ENCODE data around the gene PLPPR2.
"Not testable (repeated sequence)": the region's sequence is repeated elsewhere in the genome, so short reads cannot be mapped to it uniquely, and the experiment has no call there.

Gene PLPPR2

DNA sequence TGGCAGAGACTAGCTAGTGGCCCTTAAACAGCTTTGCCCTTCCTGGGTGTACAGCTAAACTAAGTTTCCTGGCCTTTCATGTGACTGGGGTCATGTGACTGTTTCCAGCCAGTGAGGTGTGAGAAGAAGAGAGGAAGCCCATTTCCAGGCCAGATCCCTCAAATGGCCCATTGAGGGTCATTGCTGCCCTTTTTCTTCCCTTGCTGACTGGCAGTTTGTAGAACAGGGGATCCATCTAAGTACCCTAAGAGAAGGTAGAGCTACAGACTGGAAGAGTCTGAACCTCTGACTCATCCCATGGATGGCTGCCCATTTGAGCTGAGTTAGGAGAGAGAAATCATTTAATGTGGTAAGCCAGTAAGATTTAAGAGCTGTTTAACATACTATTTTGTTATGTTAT is 22.0 kb downstream of the PLPPR2 start:
- H3K79me2 ChIP-seq (ENCODE audit: control insufficient read depth, insufficient read depth, low read length, poor library complexity), result peaks cover 5% of the 10 kb centered on the region
- no peak overlapping the region for H3K4ac ChIP-seq (ENCODE audit: low read depth, low read length)
- H2BK120ac ChIP-seq (ENCODE audit: insufficient read depth, low read length, poor library complexity), result no peak overlapping the region
- H3K9me3 ChIP-seq (ENCODE audit: insufficient read depth, low read depth, low read length), result peaks cover 2% of the 10 kb centered on the region
- peak overlapping the region; percentile 2 for H4K8ac ChIP-seq (ENCODE audit: low read depth, low read length)
- H4K91ac ChIP-seq (ENCODE audit: low read depth, low read length), result no peak overlapping the region
- H2BK5ac ChIP-seq (ENCODE audit: low read depth, low read length, poor library complexity), result no peak overlapping the region
- peaks cover 16 to 19% of the 10 kb centered on the region in 2 experiments for H3K4me1 ChIP-seq (ENCODE audit: control insufficient read depth in 1 of 2, insufficient read depth in 2 of 2, low read length in 2 of 2)
- no peak overlapping the region for H3K14ac ChIP-seq (ENCODE audit: low read length)
- DNase-seq, result peak in 1 of 2 donors; percentile 33
- H4K12ac ChIP-seq (ENCODE audit: low read depth, low read length), result no peak overlapping the region
- no peak overlapping the region for H3K9ac ChIP-seq (ENCODE audit: low read length)
- no peak overlapping the region for H2BK12ac ChIP-seq (ENCODE audit: low read length)
- no peaks in the 10 kb centered on the region for H3K27me3 ChIP-seq (ENCODE audit: insufficient read depth, low read length)
- H3K36me3 ChIP-seq (ENCODE audit: control insufficient read depth in 1 of 2, insufficient read depth in 2 of 2, low read length in 2 of 2), result no peaks in the 10 kb centered on the region
- H2AK5ac ChIP-seq (ENCODE audit: low read length), result no peak overlapping the region
- H3K4me2 ChIP-seq (ENCODE audit: low read length), result no peak overlapping the region
- H3K18ac ChIP-seq (ENCODE audit: low read length), result no peak overlapping the region
- no peak overlapping the region for H2AFZ ChIP-seq (ENCODE audit: insufficient read depth, low read length, poor library complexity)
- peaks cover 7% of the 10 kb centered on the region for H3K79me1 ChIP-seq (ENCODE audit: low read length)
- no peak overlapping the region for H3K4me3 ChIP-seq (ENCODE audit: low read depth, low read length)
- no peak overlapping the region for H3K23ac ChIP-seq (ENCODE audit: low read length)
- H3K27ac ChIP-seq (ENCODE audit: low read depth, low read length), result no peak overlapping the region

DNA sequence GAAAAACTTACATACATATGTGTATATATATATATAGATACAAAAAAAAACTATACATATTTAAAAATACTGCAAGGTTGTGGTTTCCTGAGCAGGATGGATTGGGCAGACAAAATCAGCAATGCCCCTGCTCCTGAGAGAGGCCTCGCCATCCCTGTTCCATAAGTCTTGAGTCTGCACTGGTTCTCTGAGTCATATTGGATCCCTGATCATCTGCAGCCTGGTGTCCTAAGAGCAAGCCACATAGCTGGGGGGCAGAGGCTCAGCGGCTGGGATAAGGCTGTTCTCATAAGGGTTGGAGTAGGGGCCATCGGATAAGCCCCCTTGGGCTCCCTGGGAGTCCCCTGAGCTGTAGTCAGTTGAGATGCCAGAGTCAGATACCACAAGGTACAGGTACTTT is 22.5 kb downstream of the PLPPR2 start:
- Histone ChIP-seq H3K4me2 (ENCODE audit: low read length) (no peak overlapping the region), H3K36me3 (ENCODE audit: control insufficient read depth in 1 of 2, insufficient read depth in 2 of 2, low read length in 2 of 2) (no peaks in the 10 kb centered on the region), H4K12ac (ENCODE audit: low read depth, low read length) (no peak overlapping the region), H2AFZ (ENCODE audit: insufficient read depth, low read length, poor library complexity) (no peak overlapping the region), H3K18ac (ENCODE audit: low read length) (no peak overlapping the region), H3K9ac (ENCODE audit: low read length) (no peak overlapping the region), H3K9me3 (ENCODE audit: insufficient read depth, low read depth, low read length) (peaks cover 2% of the 10 kb centered on the region), H3K4me3 (ENCODE audit: low read depth, low read length) (no peak overlapping the region), H3K4me1 (ENCODE audit: control insufficient read depth in 1 of 2, insufficient read depth in 2 of 2, low read length in 2 of 2) (peaks cover 16 to 19% of the 10 kb centered on the region in 2 experiments), H2BK120ac (ENCODE audit: insufficient read depth, low read length, poor library complexity) (no peak overlapping the region), H3K27ac (ENCODE audit: low read depth, low read length) (no peak overlapping the region), H2AK5ac (ENCODE audit: low read length) (no peak overlapping the region), H3K23ac (ENCODE audit: low read length) (no peak overlapping the region), H3K79me2 (ENCODE audit: control insufficient read depth, insufficient read depth, low read length, poor library complexity) (peaks cover 5% of the 10 kb centered on the region), H3K14ac (ENCODE audit: low read length) (no peak overlapping the region), H2BK5ac (ENCODE audit: low read depth, low read length, poor library complexity) (no peak overlapping the region), H3K4ac (ENCODE audit: low read depth, low read length) (no peak overlapping the region), H4K8ac (ENCODE audit: low read depth, low read length) (no peak overlapping the region), H2BK12ac (ENCODE audit: low read length) (no peak overlapping the region), H4K91ac (ENCODE audit: low read depth, low read length) (no peak overlapping the region), H3K79me1 (ENCODE audit: low read length) (peaks cover 7% of the 10 kb centered on the region), H3K27me3 (ENCODE audit: insufficient read depth, low read length) (no peaks in the 10 kb centered on the region)
- no CpG with 5 or more reads among the region's 3 CpGs for WGBS (ENCODE audit: extremely low coverage, insufficient coverage, insufficient read length)
- no peak for DNase-seq

GRCh38 chr19:11378319-11379189 is 23.3 kb downstream of the PLPPR2 start:
- no peaks in the 10 kb centered on the region for H3K27me3 ChIP-seq (ENCODE audit: insufficient read depth, low read length)
- no peak overlapping the region for H3K4me2 ChIP-seq (ENCODE audit: low read length)
- no peak overlapping the region for H3K4me3 ChIP-seq (ENCODE audit: low read depth, low read length)
- H4K12ac ChIP-seq (ENCODE audit: low read depth, low read length), result no peak overlapping the region
- WGBS (ENCODE audit: extremely low coverage, insufficient coverage, insufficient read length), result no CpG with 5 or more reads among the region's 8 CpGs
- H2AFZ ChIP-seq (ENCODE audit: insufficient read depth, low read length, poor library complexity), result no peak overlapping the region
- H2BK120ac ChIP-seq (ENCODE audit: insufficient read depth, low read length, poor library complexity), result no peak overlapping the region
- no peak overlapping the region for H4K8ac ChIP-seq (ENCODE audit: low read depth, low read length)
- H2BK5ac ChIP-seq (ENCODE audit: low read depth, low read length, poor library complexity), result no peak overlapping the region
- peaks cover 21 to 25% of the 10 kb centered on the region in 2 experiments for H3K4me1 ChIP-seq (ENCODE audit: control insufficient read depth in 1 of 2, insufficient read depth in 2 of 2, low read length in 2 of 2)
- H3K79me2 ChIP-seq (ENCODE audit: control insufficient read depth, insufficient read depth, low read length, poor library complexity), result peaks cover 5% of the 10 kb centered on the region
- no peak overlapping the region for H3K9ac ChIP-seq (ENCODE audit: low read length)
- no peak overlapping the region for H4K91ac ChIP-seq (ENCODE audit: low read depth, low read length)
- H3K27ac ChIP-seq (ENCODE audit: low read depth, low read length), result no peak overlapping the region
- H3K18ac ChIP-seq (ENCODE audit: low read length), result no peak overlapping the region
- H3K23ac ChIP-seq (ENCODE audit: low read length), result no peak overlapping the region
- H2AK5ac ChIP-seq (ENCODE audit: low read length), result no peak overlapping the region
- no peak overlapping the region for H2BK12ac ChIP-seq (ENCODE audit: low read length)
- no peak overlapping the region for H3K4ac ChIP-seq (ENCODE audit: low read depth, low read length)
- peaks cover 2% of the 10 kb centered on the region for H3K9me3 ChIP-seq (ENCODE audit: insufficient read depth, low read depth, low read length)
- H3K79me1 ChIP-seq (ENCODE audit: low read length), result peaks cover 7% of the 10 kb centered on the region
- H3K36me3 ChIP-seq (ENCODE audit: control insufficient read depth in 1 of 2, insufficient read depth in 2 of 2, low read length in 2 of 2), result no peaks in the 10 kb centered on the region
- DNase-seq, result peak; percentile 30 to 67
- H3K14ac ChIP-seq (ENCODE audit: low read length), result no peak overlapping the region

- H2BK12ac ChIP-seq (ENCODE audit: low read length); H3K18ac ChIP-seq (ENCODE audit: low read length); H2BK5ac ChIP-seq (ENCODE audit: low read depth, low read length, poor library complexity); H4K12ac ChIP-seq (ENCODE audit: low read depth, low read length); H3K14ac ChIP-seq (ENCODE audit: low read length); H3K23ac ChIP-seq (ENCODE audit: low read length); H3K9me3 ChIP-seq (ENCODE audit: insufficient read depth, low read depth, low read length); H3K9ac ChIP-seq (ENCODE audit: low read length); H3K36me3 ChIP-seq (ENCODE audit: control insufficient read depth in 1 of 2, insufficient read depth in 2 of 2, low read length in 2 of 2); H2AFZ ChIP-seq (ENCODE audit: insufficient read depth, low read length, poor library complexity); H2AK5ac ChIP-seq (ENCODE audit: low read length); H3K27ac ChIP-seq (ENCODE audit: low read depth, low read length); DNase-seq; H3K4me3 ChIP-seq (ENCODE audit: low read depth, low read length); H3K79me2 ChIP-seq (ENCODE audit: control insufficient read depth, insufficient read depth, low read length, poor library complexity); H4K91ac ChIP-seq (ENCODE audit: low read depth, low read length); H3K79me1 ChIP-seq (ENCODE audit: low read length); H4K8ac ChIP-seq (ENCODE audit: low read depth, low read length); H3K27me3 ChIP-seq (ENCODE audit: insufficient read depth, low read length); H2BK120ac ChIP-seq (ENCODE audit: insufficient read depth, low read length, poor library complexity); H3K4ac ChIP-seq (ENCODE audit: low read depth, low read length); H3K4me2 ChIP-seq (ENCODE audit: low read length): not testable (repeated sequence)
- H3K4me1 ChIP-seq (ENCODE audit: control insufficient read depth in 1 of 2, insufficient read depth in 2 of 2, low read length in 2 of 2), result peaks cover 23 to 26% of the 10 kb centered on the region in 2 experiments
- no CpG with 5 or more reads among the region's 14 CpGs for WGBS (ENCODE audit: extremely low coverage, insufficient coverage, insufficient read length)
Observed at GRCh38 chr19:11379269-11379845, 24.1 kb downstream of the PLPPR2 start.

Measured in trophoblast cell (in vitro differentiated cells and primary cell).